Keratinocyte (primary cell): Measurements from ENCODE around the gene ZNF274. TPM values are rescaled to one million over a fixed set of nuclear protein-coding genes. Genes with fewer than 3 reads are reported as not detected.

Experiments used
- DNase-seq: peaks from one replicate; pipeline ENCODE4 v3.0.0-alpha.2; 2011; ENCODE audit warnings: low read depth, missing footprints, low spot score
- FAIRE-seq: peaks from 2 replicates; lab custom pipeline; 2011; peaks lifted over from hg19 to GRCh38; lab: Jason Lieb, UNC
- H2AFZ ChIP-seq: 2 replicates; pipeline ENCODE4 v1.6.0; 2012; ENCODE audit warnings: low read length, control low read depth, inconsistent platforms; ENCODE audit not compliant: control insufficient read depth
- H3K27ac ChIP-seq: 2 replicates; pipeline ENCODE4 v1.5.1; 2011; ENCODE audit warnings: low read length; ENCODE audit not compliant: control insufficient read depth, insufficient read depth
- H3K27me3 ChIP-seq: 3 replicates; pipeline ENCODE4 v1.6.0; 2011; ENCODE audit warnings: low read length; ENCODE audit not compliant: control insufficient read depth, insufficient read depth; ENCODE audit errors: extremely low read depth
- H3K36me3 ChIP-seq, 2 experiments: 2 replicates in 1 of 2; 3 replicates in 1 of 2; pipeline ENCODE4 v1.5.1; 2011; ENCODE audit warnings: low read length in 2 of 2, mild to moderate bottlenecking in 1 of 2; ENCODE audit not compliant: control insufficient read depth in 2 of 2, insufficient read depth in 2 of 2; ENCODE audit errors: extremely low read depth in 1 of 2
- H3K4me1 ChIP-seq: 3 replicates; pipeline ENCODE4 v1.5.1; 2011; ENCODE audit warnings: low read length; ENCODE audit not compliant: control insufficient read depth, insufficient read depth; ENCODE audit errors: extremely low read depth
- H3K4me2 ChIP-seq: 3 replicates; pipeline ENCODE4 v1.6.0; 2011; ENCODE audit warnings: low read depth, low read length; ENCODE audit not compliant: control insufficient read depth, insufficient read depth; ENCODE audit errors: extremely low read depth
- H3K4me3 ChIP-seq, 3 experiments: fragments of 200-600 bp in 1 of 3; sonication (generic) in 1 of 3; 2 replicates in 2 of 3; 3 replicates in 1 of 3; pipeline ENCODE4 v1.5.1; 2011 to 2016; ENCODE audit warnings: low read length in 3 of 3, mild to moderate bottlenecking in 3 of 3, control low read depth in 2 of 3, inconsistent platforms in 1 of 3, low read depth in 1 of 3, mixed read lengths in 1 of 3, mixed run types in 1 of 3, moderate library complexity in 1 of 3; ENCODE audit not compliant: control insufficient read depth in 2 of 3, insufficient read depth in 2 of 3; ENCODE audit errors: extremely low read depth in 1 of 3
- H3K79me2 ChIP-seq: 2 replicates; pipeline ENCODE4 v1.6.0; 2012; ENCODE audit warnings: low read length; ENCODE audit not compliant: control insufficient read depth, insufficient read depth
- H3K9ac ChIP-seq: 3 replicates; pipeline ENCODE4 v1.6.0; 2011; ENCODE audit warnings: low read length; ENCODE audit not compliant: control insufficient read depth, insufficient read depth; ENCODE audit errors: extremely low read depth
- H3K9me1 ChIP-seq: 3 replicates; pipeline ENCODE4 v1.6.0; 2011; ENCODE audit warnings: low read length; ENCODE audit not compliant: control insufficient read depth, insufficient read depth; ENCODE audit errors: extremely low read depth
- H3K9me3 ChIP-seq: 2 replicates; pipeline ENCODE4 v1.5.1; 2012; ENCODE audit warnings: low read depth, low read length; ENCODE audit not compliant: control insufficient read depth
- H4K20me1 ChIP-seq: 3 replicates; pipeline ENCODE4 v1.6.0; 2011; ENCODE audit warnings: low read length; ENCODE audit not compliant: control insufficient read depth, insufficient read depth; ENCODE audit errors: extremely low read depth
- EZH2 ChIP-seq: IDR thresholded peaks from one replicate; pipeline ENCODE4 v1.6.1; 2012; ENCODE audit warnings: inconsistent platforms, mild to moderate bottlenecking, low read length, moderate library complexity
- dilution Hi-C: fragments of 300-500 bp; cut with MboI; formaldehyde crosslinking; loops from one replicate; pipeline ENCODE4 v1.7.0; 2020; ENCODE audit warnings: low sequenced_read_pairs; ENCODE audit not compliant: extremely low pct_ligation_motif_present
- polyA plus RNA-seq, 5 experiments: library from polyadenylated mRNA; depleted of rRNA in 3 of 5; stranded (reverse) in 3 of 5; stranded (forward) in 1 of 5; unstranded in 1 of 5; fragments of >200 nt; gene quantifications; 1 replicate in 1 of 5; 2 replicates in 3 of 5; 3 replicates in 1 of 5; pipeline versions ENCODE4 v1.2.1 to v1.2.3, GENCODE V29; 2011 to 2012; ENCODE audit warnings: missing spikeins in 2 of 5, low read depth in 1 of 5, low replicate concordance in 1 of 5
- TF ChIP-seq, protein P1 (sequence below), 3 experiments: IDR thresholded peaks in 1 of 3; conservative IDR thresholded peaks in 1 of 3; optimal IDR thresholded peaks in 1 of 3; 2 replicates in 2 of 3; 3 replicates in 1 of 3; pipeline versions ENCODE3 to v1.5.1; 2011; ENCODE audit warnings: low read length in 3 of 3, mild to moderate bottlenecking in 3 of 3, moderate library complexity in 2 of 3, control low read depth in 1 of 3, inconsistent platforms in 1 of 3; ENCODE audit not compliant: insufficient read depth in 2 of 3; ENCODE audit errors: extremely low read depth in 1 of 3

ZNF274 gene
- polyA plus RNA-seq, 1 donor (not counting 4 experiments of a cell fraction or from before 2014, with no cell fraction given) = 25.9 TPM

DNA sequence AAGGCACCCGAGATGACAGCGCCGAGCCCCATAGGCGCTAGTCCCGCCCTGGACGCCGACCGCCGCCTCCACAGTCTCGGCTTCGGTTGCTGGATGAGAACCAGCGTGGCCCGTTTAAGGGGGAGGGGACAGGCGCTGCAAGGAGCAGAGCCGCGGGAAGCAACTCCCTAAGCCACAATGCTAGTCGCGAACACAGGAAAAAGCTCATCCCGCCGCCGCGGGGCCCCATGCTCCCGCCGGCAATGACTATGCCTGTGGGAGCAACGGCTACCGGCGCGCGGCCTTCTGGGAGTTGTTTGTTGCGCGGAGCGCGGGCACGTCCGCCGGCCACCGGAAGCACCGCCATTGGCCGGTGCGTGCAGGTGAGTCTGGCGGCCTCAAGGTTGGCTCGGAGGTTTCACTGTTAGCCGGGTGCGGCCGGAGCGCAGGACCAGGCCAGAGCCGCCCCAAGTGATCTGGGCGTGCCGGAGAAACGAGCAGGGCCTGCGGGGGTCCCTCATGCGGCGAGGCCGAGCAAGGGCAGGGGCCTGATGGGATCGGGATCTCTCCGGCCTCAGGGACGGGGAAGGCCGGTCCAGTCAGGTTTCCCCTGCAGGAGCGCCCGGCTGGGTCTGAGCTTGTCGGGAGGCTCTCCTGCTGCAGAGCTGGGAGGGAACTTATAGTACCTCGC lies 45.9 kb downstream of the ZNF274 start, which contains the start of gene ZNF544:
TSS of gene ZNF544 (plus strand) at position 330 of the 670 bp plus-strand sequence. CDS start 15,110 bp downstream, outside the sequence.
- Histone ChIP-seq H4K20me1 (no peaks in the 10 kb centered on the region), H3K79me2 (peaks cover 33% of the 10 kb centered on the region), H3K4me3 (peak within 1 kb of the TSS; percentile 79 to 86 (median 85)), H3K9ac (peak within 1 kb of the TSS; percentile 84), H3K4me2 (peak within 1 kb of the TSS; percentile 99), H3K27me3 (no peaks in the 10 kb centered on the region), H3K27ac (peak within 1 kb of the TSS; percentile 69), H3K36me3 (peaks cover 17 to 24% of the 10 kb centered on the region in 2 experiments), H2AFZ (peak within 1 kb of the TSS; percentile 62), H3K4me1 (peaks cover 13% of the 10 kb centered on the region), H3K9me1 (no peaks in the 10 kb centered on the region), H3K9me3 (no peaks in the 10 kb centered on the region)
- dilution Hi-C loops = no loop called here
- DNase-seq (peak; percentile 19), FAIRE-seq (no peak)
- TF ChIP-seq, protein P1, sequence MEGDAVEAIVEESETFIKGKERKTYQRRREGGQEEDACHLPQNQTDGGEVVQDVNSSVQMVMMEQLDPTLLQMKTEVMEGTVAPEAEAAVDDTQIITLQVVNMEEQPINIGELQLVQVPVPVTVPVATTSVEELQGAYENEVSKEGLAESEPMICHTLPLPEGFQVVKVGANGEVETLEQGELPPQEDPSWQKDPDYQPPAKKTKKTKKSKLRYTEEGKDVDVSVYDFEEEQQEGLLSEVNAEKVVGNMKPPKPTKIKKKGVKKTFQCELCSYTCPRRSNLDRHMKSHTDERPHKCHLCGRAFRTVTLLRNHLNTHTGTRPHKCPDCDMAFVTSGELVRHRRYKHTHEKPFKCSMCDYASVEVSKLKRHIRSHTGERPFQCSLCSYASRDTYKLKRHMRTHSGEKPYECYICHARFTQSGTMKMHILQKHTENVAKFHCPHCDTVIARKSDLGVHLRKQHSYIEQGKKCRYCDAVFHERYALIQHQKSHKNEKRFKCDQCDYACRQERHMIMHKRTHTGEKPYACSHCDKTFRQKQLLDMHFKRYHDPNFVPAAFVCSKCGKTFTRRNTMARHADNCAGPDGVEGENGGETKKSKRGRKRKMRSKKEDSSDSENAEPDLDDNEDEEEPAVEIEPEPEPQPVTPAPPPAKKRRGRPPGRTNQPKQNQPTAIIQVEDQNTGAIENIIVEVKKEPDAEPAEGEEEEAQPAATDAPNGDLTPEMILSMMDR (optimal IDR thresholded peaks at IDR 0.05 in 1 of 3, IDR thresholded peaks at IDR 0.05 in 1 of 3, conservative IDR thresholded peaks at IDR 0.05 in 1 of 3; ENCODE audit: extremely low read depth in 1 of 3, insufficient read depth in 2 of 3, low read length in 3 of 3) = peak in 1 of 3 experiments; percentile 12
- no peak for TF ChIP-seq EZH2

- Histone ChIP-seq H3K27me3 (no peaks in the 10 kb centered on the region), H3K4me2 (peak overlapping the region; percentile 99), H3K4me1 (peaks cover 13% of the 10 kb centered on the region), H3K9me3 (no peaks in the 10 kb centered on the region), H3K4me3 (peak overlapping the region; percentile 79 to 86 (median 85)), H3K79me2 (peaks cover 38% of the 10 kb centered on the region), H3K9ac (peak overlapping the region; percentile 84), H3K36me3 (peaks cover 20 to 29% of the 10 kb centered on the region in 2 experiments), H3K9me1 (no peaks in the 10 kb centered on the region), H2AFZ (peak overlapping the region; percentile 62), H4K20me1 (no peaks in the 10 kb centered on the region), H3K27ac (peak overlapping the region; percentile 69)
- FAIRE-seq (no peak), DNase-seq (no peak)
- dilution Hi-C loops = no loop called here
- TF ChIP-seq, protein P1 (optimal IDR thresholded peaks at IDR 0.05 in 1 of 3, IDR thresholded peaks at IDR 0.05 in 1 of 3, conservative IDR thresholded peaks at IDR 0.05 in 1 of 3; ENCODE audit: extremely low read depth in 1 of 3, insufficient read depth in 2 of 3, low read length in 3 of 3) = peak; percentile 33 to 74 (median 45)
- TF ChIP-seq EZH2 = no peak
These were observed 46.4 kb downstream of the ZNF274 start for GRCh38 chr19:58229255-58229639.
